Body of pancreas (tissue), 4 donors: Measurements from ENCODE around the gene PTPRJ.

Experiments
- CTCF ChIP-seq, 7 experiments: fragments of 450-650 bp in 4 of 7; fragments of 200-600 bp in 3 of 7; sonication (generic) in 3 of 7; IDR thresholded peaks; one replicate each; pipeline ENCODE4 v1.5.1; 2016 to 2019; ENCODE audit warnings: antibody characterized with exemption in 7 of 7
- POLR2A ChIP-seq, 3 donors: fragments of 450-650 bp; IDR thresholded peaks; one replicate each; pipeline ENCODE4 v1.6.1; 2016; ENCODE audit warnings: antibody characterized with exemption in 3 of 3, mild to moderate bottlenecking in 2 of 3

GRCh38 chr11:48081151-48082010 is 101.0 kb downstream of the PTPRJ start:
- TF ChIP-seq POLR2A (IDR thresholded peaks at IDR 0.05) (no peak), CTCF (IDR thresholded peaks at IDR 0.05) (no peak)
